HG03439 (cell line): ENCODE data around the gene SEMA3C.

ENCODE experiments used
- ATAC-seq: cut with Tn5 transposase; IDR thresholded peaks from one replicate; pipeline ENCODE4 v1.9.1; 2021; ENCODE audit warnings: mild to moderate bottlenecking, moderate library complexity; ENCODE audit not compliant: unreplicated experiment

Gene SEMA3C

GRCh38 chr7:80890426-80891258 is 28.2 kb downstream of the SEMA3C start:
- no peak for ATAC-seq

- ATAC-seq = no peak
Measured at GRCh38 chr7:80889525-80889924, 29.3 kb downstream of the SEMA3C start.

GRCh38 chr7:80885757-80886156 is 33.1 kb downstream of the SEMA3C start:
- no peak for ATAC-seq

DNA sequence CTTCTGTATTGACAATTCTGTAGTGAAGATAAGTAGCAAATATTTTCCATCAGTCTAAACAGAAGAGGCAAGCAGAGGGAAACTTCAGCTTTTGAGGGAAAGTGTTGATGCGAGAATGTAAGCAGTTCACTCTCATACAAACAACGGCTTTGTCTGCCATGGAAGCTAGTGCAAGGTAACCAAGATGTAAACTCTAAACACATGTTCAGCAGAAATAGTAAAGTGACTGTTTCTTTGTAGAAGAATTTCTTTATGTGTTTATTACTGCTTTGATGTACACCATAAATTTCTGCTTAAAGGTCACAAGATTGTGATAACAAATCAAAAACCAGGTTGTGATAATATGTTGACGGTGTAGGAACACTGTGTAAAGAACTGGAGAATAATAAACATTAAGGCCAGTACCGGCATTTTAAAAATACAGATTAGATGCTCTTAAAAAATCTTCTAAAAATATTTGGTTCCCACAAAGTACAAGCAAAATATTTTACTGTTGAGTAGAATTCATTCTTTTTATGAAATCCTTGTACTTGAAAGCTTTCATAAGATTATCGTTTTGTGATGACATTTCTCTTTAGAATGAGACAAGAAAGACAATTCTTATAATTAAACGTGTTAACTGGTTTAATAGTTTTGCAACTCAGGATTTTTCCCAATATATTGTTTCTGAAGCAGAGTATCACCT is 34.2 kb downstream of the SEMA3C start:
- ATAC-seq = no peak

DNA sequence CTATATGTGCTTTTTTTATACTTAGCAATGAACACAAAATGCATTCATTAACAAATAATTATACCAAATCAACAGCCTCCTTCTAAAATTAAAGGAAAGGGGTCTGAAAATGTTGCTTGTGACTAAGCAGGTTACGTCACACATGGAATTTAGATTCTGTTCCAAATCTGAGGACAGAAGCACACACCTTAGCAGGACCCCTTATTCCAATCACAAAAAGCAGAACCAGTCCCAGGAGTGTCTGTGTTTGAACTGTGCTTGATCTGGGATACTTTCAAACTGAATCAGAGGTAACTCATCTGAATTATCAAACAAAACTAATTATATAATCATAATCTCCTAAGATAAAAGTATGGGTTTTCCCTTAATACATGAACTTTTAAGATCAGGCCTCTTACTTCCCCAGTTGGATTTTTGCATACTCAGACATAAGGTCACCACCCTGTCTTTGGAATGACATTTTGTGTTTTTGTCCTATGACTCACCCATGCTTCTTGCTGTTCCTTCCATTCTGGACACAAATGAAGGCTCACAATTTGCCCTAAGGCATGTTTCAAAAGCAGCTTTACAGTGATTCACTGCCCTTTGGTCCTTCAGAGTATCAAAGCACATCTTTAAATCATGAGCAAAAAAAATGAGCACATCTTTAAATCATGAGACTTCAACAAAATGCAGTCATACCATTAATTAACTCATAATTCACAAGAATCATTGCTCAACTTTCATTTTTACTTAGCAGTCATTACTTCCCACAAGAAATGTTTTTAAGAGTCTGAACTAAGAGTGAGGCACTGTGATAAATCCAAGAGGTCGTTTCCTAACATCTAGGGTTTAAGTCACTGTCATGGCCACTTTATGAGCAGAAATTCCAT is 35.5 kb downstream of the SEMA3C start:
- ATAC-seq = no peak

- no peak for ATAC-seq
Measured at GRCh38 chr7:80882213-80882801, 36.5 kb downstream of the SEMA3C start.

DNA sequence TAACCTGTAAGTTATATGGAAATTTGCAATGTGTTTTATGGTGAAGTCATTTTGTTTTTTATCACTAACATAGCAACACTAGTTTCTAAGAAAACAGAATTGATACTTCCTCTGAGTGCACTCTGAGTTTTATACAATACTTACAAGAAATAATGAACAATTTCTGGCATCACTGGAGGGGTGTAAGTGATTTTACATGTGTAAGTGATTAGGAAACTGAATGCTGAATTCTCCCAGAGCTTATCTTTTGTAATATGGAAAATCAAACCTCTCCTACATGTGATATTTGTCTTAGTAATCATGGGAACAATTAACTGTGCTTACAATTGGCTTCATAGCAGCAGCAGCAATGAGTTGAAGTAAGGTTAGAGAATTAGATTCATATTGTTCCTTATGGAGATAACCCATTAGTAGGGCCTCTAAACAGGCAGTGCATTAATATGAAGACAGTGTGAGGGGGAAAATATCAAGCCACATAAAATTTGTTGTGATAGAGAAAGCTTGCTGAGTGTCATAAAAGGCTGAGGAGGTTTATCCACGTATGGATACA is 37.4 kb downstream of the SEMA3C start:
- no peak for ATAC-seq

GRCh38 chr7:80879849-80880248 is 39.0 kb downstream of the SEMA3C start:
- ATAC-seq = no peak

DNA sequence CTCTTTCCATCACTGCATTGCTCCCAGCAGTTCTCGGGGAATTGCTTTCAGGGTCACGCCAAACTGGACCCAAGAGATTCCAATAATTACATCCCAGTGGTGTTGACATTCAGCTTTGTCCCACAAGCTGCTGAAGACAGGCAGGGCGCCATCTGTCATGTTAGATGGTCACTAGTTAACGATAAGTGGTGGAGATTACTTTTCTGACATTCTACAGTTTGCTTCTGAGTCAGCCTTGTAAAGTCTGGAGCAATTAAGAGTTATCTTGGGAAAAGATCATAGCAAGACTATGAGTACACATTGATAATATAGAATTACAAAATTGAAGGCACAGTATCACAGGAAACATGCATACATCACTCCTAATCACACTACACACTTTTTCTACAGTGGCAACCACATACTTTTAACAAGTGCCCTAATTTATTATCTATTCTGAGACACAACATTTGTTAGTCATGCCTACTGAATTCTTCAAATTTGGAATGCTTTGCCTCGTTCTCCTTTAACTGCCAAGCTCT is 41.9 kb downstream of the SEMA3C start:
- ATAC-seq = no peak

GRCh38 chr7:80875537-80876120 is 43.2 kb downstream of the SEMA3C start:
- no peak for ATAC-seq

DNA sequence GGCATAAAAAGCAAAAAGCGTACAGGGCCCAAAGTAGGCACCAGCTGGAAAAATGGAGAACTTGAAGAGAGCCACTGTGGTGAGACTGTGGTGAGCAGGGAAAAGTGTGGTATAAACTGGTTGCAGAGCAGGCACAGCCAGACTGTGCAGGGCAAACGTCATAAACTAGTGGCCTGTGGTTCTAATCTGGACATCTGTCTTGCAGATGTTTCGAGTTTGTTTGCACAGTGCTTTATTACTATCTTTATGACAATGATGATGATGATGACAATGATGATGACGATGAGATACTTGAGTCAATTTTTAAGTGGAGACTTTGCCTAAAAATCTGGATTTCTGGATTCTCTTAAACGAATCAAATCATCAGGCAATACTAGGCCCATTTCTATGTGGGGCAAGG is 45.7 kb downstream of the SEMA3C start:
- no peak for ATAC-seq

GRCh38 chr7:80871228-80871627 is 47.6 kb downstream of the SEMA3C start:
- no peak for ATAC-seq

DNA sequence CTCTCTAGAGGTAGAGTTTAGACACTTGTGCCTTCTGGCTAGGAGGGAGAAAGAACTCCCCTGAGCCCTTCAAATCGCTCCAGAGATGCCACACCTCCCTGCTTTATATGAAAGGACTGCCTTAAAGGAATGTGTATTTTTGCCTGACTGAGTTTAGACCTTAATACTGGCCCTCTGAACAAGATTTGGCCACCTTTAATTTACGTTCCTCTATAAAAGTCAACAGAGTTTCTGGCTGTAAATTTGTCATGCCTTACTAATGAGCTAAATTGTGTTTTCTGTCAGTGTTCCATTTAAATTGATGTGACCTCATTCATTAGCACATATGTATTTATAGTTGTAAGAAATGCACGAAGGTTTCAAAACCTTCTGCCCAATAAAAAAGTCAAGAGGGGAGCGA is 48.0 kb downstream of the SEMA3C start:
- ATAC-seq = no peak

DNA sequence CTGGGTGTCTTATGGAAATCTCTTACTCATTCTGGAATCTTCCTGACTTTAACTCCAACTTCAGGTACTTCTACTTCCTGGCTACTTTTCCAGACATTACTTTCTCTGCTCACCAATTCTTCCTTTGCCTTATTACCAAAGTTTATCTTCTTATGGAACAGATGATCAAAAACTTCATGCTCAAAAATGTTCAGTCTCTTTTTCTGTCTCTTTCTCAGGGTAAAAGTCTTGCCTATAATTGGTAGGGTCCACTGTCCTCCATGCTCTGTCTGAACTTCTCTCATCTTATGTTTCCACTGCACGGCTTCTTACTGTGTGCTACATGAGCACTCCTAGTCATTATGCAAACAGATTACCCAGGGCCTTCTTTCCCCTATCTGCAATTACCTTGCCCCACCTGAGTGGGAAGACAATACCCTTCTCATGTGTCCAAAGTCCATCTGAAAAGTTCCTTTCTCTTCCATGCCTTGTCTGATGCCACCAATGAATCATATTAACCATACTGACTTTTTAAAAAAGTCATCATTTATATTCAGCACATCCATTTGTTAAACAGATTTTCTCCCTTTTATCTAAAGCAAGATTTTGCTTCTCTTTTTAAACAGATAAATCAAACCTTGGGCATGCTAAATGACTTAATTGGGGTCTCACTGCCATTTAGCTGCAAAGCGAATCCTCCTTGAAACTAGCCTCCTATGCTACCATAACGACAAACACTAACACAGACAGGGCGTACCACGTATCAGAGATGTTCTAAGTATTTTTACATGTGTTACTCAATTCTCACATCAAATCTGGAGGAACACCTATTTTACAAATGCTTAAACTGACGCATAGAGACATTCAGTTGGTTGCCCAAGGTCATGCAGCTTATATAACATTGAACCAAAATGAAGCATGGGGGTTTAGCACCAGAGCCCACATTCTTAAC is 48.8 kb downstream of the SEMA3C start:
- no peak for ATAC-seq

- no peak for ATAC-seq
Measured at GRCh38 chr7:80869106-80869784, 49.6 kb downstream of the SEMA3C start.

GRCh38 chr7:80868566-80868965 is 50.3 kb downstream of the SEMA3C start:
- no peak for ATAC-seq

- no peak for ATAC-seq
Measured at GRCh38 chr7:80860554-80860953, 58.3 kb downstream of the SEMA3C start.

DNA sequence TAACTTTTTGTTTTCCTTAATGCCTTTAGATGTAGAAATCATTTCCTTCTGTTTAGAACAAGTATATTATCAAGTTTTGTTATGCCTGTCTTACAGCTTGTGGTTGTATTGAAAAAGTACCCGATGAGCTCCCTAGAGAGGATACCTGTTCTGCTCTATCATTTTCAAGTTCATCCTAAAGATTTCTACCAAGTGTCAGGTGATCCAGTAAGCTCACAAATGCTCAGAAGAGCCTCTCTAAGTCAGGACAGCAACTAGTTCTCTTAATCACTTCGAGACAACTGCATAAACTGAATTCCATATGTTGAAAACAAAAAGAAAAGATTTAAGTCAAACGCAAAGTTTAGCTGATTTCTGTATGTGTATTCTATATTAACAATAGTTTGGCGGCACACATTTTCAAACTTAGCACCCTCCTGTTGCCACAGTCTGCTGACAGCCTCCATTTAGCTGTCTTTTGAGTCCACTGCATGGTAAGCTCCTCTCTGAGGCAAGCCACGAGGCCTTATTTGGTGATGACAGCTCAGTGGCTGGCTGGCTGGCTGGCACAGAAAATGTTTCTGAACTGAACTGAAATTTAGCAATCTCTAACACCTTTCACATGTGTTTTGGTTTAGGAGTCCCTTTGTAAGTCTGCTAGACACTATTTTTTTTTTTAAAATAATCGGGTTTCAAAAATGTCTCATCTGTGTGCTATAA is 59.4 kb downstream of the SEMA3C start:
- no peak for ATAC-seq
